ENCODE data around the gene PPP1R12A. TPM values are rescaled to one million over a fixed set of nuclear protein-coding genes. Genes with fewer than 3 reads are reported as not detected.

Gene PPP1R12A
- total and polyA plus RNA-seq, 11 donors = 16.8 to 77.8 (median 50.2) TPM

GRCh38 chr12:79841878-79842265 lies 93.0 kb downstream of the PPP1R12A start:
- TF ChIP-seq POLR2A (IDR thresholded peaks at IDR 0.05) (no peak), CTCF (IDR thresholded peaks at IDR 0.05) (no peak)
- Histone ChIP-seq H3K27me3 (no peaks in the 10 kb centered on the region), H3K4me3 (no peak overlapping the region), H3K9me3 (peaks cover 0 to 17% (median 0%) of the 10 kb centered on the region in 12 donors), H3K27ac (peak overlapping the region in 8 of 12 donors; percentile 29 to 65 (median 52)), H3K36me3 (peaks cover 0 to 40% (median 16%) of the 10 kb centered on the region in 9 donors), H3K4me1 (peaks cover 0 to 40% (median 25%) of the 10 kb centered on the region in 12 donors)
- no peak for DNase-seq
- 71 to 94% (median 82%) methylated on average over 4 of the region's 4 CpGs for WGBS, 4 donors
- no peak for ATAC-seq
- intact Hi-C loops (cut with DNase I) = no loop called here

GRCh38 chr12:79841248-79841877 lies 93.5 kb downstream of the PPP1R12A start:
- no peaks in the 10 kb centered on the region for H3K27me3 ChIP-seq
- WGBS, 4 donors = 48 to 73% (median 64%) methylated on average over 4 of the region's 4 CpGs
- H3K27ac ChIP-seq = peak overlapping the region in 10 of 12 donors; percentile 37 to 69 (median 54)
- TF ChIP-seq CTCF (IDR thresholded peaks at IDR 0.05) (no peak), POLR2A (IDR thresholded peaks at IDR 0.05) (no peak)
- DNase-seq (no peak), ATAC-seq (peak in 3 of 4 donors; percentile 33 to 50 (median 34))
- H3K4me3 ChIP-seq = no peak overlapping the region
- H3K4me1 ChIP-seq = peaks cover 0 to 40% (median 25%) of the 10 kb centered on the region in 12 donors
- peaks cover 0 to 40% (median 16%) of the 10 kb centered on the region in 9 donors for H3K36me3 ChIP-seq
- intact Hi-C loops (cut with DNase I) = no loop called here
- peaks cover 0 to 17% (median 0%) of the 10 kb centered on the region in 12 donors for H3K9me3 ChIP-seq

GRCh38 chr12:79838359-79838758 lies 96.5 kb downstream of the PPP1R12A start:
- ATAC-seq (no peak), DNase-seq (no peak)
- Histone ChIP-seq H3K9me3 (peaks cover 0 to 17% (median 0%) of the 10 kb centered on the region in 12 donors), H3K4me3 (no peak overlapping the region), H3K27ac (no peak overlapping the region), H3K36me3 (peaks cover 0 to 19% (median 6%) of the 10 kb centered on the region in 9 donors), H3K27me3 (no peaks in the 10 kb centered on the region), H3K4me1 (peaks cover 0 to 54% (median 39%) of the 10 kb centered on the region in 12 donors)
- WGBS, 4 donors = 96 to 100% (median 99%) methylated on average over 3 of the region's 3 CpGs
- TF ChIP-seq POLR2A (IDR thresholded peaks at IDR 0.05) = no peak
- TF ChIP-seq CTCF (IDR thresholded peaks at IDR 0.05) = no peak
- intact Hi-C loops (cut with DNase I) = no loop called here

- no peak overlapping the region for H3K4me3 ChIP-seq
- H3K4me1 ChIP-seq = peaks cover 0 to 51% (median 41%) of the 10 kb centered on the region in 12 donors
- intact Hi-C loops (cut with DNase I) = no loop called here
- 94 to 98% (median 96%) methylated on average over 5 of the region's 5 CpGs for WGBS, 4 donors
- H3K27ac ChIP-seq = no peak overlapping the region
- TF ChIP-seq CTCF (IDR thresholded peaks at IDR 0.05) = no peak
- no peak for TF ChIP-seq POLR2A (IDR thresholded peaks at IDR 0.05)
- no peaks in the 10 kb centered on the region for H3K27me3 ChIP-seq
- DNase-seq (no peak), ATAC-seq (no peak)
- peaks cover 0 to 17% (median 0%) of the 10 kb centered on the region in 12 donors for H3K9me3 ChIP-seq
- peaks cover 0 to 16% (median 0%) of the 10 kb centered on the region in 9 donors for H3K36me3 ChIP-seq
These were observed 97.3 kb downstream of the PPP1R12A start for GRCh38 chr12:79837575-79837974.
